GM12801 (cell line): ENCODE results near the gene ILDR1.

Experiments used
- TF ChIP-seq, protein P1 (sequence below): IDR thresholded peaks from one replicate; pipeline ENCODE4 v1.5.1; 2011; ENCODE audit warnings: control low read depth; ENCODE audit not compliant: insufficient read length; ENCODE audit errors: extremely low read depth

The ILDR1 gene

GRCh38 chr3:122030381-122031122 is 8.5 kb upstream of the ILDR1 start:
- TF ChIP-seq, protein P1, sequence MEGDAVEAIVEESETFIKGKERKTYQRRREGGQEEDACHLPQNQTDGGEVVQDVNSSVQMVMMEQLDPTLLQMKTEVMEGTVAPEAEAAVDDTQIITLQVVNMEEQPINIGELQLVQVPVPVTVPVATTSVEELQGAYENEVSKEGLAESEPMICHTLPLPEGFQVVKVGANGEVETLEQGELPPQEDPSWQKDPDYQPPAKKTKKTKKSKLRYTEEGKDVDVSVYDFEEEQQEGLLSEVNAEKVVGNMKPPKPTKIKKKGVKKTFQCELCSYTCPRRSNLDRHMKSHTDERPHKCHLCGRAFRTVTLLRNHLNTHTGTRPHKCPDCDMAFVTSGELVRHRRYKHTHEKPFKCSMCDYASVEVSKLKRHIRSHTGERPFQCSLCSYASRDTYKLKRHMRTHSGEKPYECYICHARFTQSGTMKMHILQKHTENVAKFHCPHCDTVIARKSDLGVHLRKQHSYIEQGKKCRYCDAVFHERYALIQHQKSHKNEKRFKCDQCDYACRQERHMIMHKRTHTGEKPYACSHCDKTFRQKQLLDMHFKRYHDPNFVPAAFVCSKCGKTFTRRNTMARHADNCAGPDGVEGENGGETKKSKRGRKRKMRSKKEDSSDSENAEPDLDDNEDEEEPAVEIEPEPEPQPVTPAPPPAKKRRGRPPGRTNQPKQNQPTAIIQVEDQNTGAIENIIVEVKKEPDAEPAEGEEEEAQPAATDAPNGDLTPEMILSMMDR: no peak

DNA sequence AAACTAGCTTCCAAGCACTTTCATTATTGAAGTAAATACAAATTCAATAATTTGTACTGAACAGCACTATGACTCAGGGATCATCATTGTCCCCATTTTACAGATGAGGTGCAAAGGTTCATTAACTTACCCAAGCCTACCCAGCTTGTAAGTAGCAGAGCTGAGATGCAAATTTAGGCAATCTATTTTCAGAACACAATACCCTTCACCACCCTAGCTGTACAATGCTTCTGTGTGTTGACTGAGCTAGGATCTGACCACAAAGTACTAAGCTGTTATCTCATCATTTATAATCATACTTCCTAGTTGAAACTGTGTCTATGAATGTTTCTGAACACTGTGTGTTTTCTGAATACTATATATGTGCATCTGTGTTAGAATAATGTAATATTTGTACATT is 3.2 kb upstream of the ILDR1 start:
- TF ChIP-seq, protein P1: no peak

GRCh38 chr3:122024800-122025199 is 2.8 kb upstream of the ILDR1 start:
- TF ChIP-seq, protein P1: no peak

DNA sequence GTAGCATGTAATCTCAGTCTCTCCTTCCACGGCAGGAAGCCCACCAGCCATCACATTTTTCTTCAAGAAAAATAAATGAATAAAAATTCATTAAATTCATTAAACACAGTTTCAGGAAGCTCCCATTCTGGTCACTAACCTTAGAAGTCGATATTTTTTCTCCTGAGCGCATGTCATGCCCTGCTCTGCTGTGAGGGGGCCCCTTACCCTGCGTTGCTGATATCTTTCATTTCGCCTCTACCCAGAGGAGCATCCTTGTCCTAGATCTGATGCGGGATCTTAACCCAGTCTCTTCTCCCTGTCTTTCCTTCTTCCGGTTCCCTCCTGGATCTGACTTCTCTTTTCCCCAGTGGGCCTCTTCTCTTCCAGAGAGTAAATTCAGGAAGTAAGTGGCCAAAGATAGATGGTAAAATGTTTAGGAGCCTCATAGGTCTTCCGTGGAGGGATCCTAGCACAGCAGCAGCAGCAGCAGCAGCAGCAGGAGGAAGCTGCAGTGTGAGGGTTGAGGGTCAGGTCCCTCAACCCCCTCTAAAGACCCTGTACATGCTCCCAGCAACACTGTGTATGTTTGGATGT is 1.4 kb upstream of the ILDR1 start:
- TF ChIP-seq, protein P1: no peak

GRCh38 chr3:122021037-122021436 is 1.0 kb downstream of the ILDR1 start:
- TF ChIP-seq, protein P1: no peak

GRCh38 chr3:122019493-122019892 is 2.6 kb downstream of the ILDR1 start:
- TF ChIP-seq, protein P1: no peak

GRCh38 chr3:122014741-122015140 is 7.3 kb downstream of the ILDR1 start:
- TF ChIP-seq, protein P1: no peak
